Mucosa of gallbladder (tissue), 1 donor: ENCODE measurements around the gene RPTOR. TPM values are rescaled to one million over a fixed set of nuclear protein-coding genes. Genes with fewer than 3 reads are reported as not detected.
A peak's percentile ranks its signal among the peaks of the same experiment; 100 is the strongest.

Experiments used
- DNase-seq: peaks from one replicate; pipeline ENCODE4 v3.0.0-alpha.2; 2020; ENCODE audit warnings: low spot score
- total RNA-seq: library from RNA; stranded (reverse); gene quantifications from one replicate; pipeline ENCODE4 v1.2.1, GENCODE V29; 2021
- donor health status: DM: no; HTN: no; CAD: no.

Gene RPTOR
- total RNA-seq, 1 donor from 2014 or later: 37.5 TPM

GRCh38 chr17:80925688-80926335 is 381.2 kb downstream of the RPTOR start:
- no peak for DNase-seq

- no peak for DNase-seq
These were observed 382.1 kb downstream of the RPTOR start for GRCh38 chr17:80926591-80927250.

GRCh38 chr17:80927791-80928216 is 383.2 kb downstream of the RPTOR start:
- DNase-seq: no peak

- DNase-seq: no peak
These were observed 384.8 kb downstream of the RPTOR start for GRCh38 chr17:80929449-80929848.

GRCh38 chr17:80930335-80931279 is 386.0 kb downstream of the RPTOR start:
- DNase-seq: no peak

GRCh38 chr17:80931421-80932265 is 387.0 kb downstream of the RPTOR start:
- no peak for DNase-seq

GRCh38 chr17:80935526-80935925 is 390.9 kb downstream of the RPTOR start:
- no peak for DNase-seq

GRCh38 chr17:80936218-80936617 is 391.6 kb downstream of the RPTOR start:
- DNase-seq: no peak

- no peak for DNase-seq
These were observed 392.1 kb downstream of the RPTOR start for GRCh38 chr17:80936723-80937122.

GRCh38 chr17:80937462-80938381 is 393.1 kb downstream of the RPTOR start:
- DNase-seq: no peak

GRCh38 chr17:80938556-80938955 is 393.9 kb downstream of the RPTOR start:
- no peak for DNase-seq

- DNase-seq: no peak
These were observed 394.8 kb downstream of the RPTOR start for GRCh38 chr17:80939151-80940145.

- DNase-seq: no peak
These were observed 395.8 kb downstream of the RPTOR start for GRCh38 chr17:80940171-80941123.

- no peak for DNase-seq
These were observed 396.5 kb downstream of the RPTOR start for GRCh38 chr17:80941171-80941570.

- peak; percentile 23 for DNase-seq
These were observed 397.2 kb downstream of the RPTOR start for GRCh38 chr17:80941743-80942422.

GRCh38 chr17:80942423-80943345 is 398.0 kb downstream of the RPTOR start:
- peak; percentile 87 for DNase-seq
